DMS79 treated with DMSO at 0.1 percent for 48 hours (cell line): Measurements from ENCODE around the gene MYO1D.
"Not testable (repeated sequence)": the region's sequence is repeated elsewhere in the genome, so short reads cannot be mapped to it uniquely, and the experiment has no call there.

ENCODE experiments used
- DNase-seq: peaks from one replicate; lab custom pipeline; 2025; lab: John Stamatoyannopoulos, UW

Gene MYO1D

DNA sequence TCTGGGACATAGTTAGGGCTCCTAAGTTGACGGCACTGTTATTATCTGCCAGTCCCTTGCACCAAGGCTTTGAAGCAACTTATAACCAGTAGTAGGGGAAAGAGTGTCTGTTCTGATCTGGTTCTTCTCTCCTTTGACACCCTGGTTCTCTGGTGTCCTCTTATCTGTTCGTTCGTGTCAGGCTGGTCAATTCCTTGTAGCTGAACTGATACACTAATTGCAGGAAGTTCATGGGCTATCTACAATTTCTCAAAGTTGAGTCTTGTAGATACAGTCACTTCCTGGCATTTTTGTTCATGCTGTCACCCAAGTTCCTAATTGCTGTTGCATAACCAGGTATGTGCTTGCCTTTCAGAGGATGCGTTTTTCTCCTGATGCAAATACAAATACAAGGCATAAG is 17.3 kb upstream of the MYO1D start:
- no peak for DNase-seq

DNA sequence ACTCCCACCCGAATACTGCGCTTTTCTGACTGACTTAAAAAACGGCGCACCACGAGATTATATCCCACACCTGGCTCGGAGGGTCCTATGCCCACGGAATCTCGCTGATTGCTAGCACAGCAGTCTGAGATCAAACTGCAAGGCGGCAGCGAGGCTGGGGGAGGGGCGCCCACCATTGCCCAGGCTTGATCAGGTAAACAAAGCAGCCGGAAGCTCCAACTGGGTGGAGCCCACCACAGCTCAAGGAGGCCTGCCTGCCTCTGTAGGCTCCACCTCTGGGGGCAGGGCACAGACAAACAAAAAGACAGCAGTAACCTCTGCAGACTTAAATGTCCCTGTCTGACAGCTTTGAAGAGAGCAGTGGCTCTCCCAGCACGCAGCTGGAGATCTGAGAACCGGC is 10.5 kb upstream of the MYO1D start:
- DNase-seq, result not testable (repeated sequence)

DNA sequence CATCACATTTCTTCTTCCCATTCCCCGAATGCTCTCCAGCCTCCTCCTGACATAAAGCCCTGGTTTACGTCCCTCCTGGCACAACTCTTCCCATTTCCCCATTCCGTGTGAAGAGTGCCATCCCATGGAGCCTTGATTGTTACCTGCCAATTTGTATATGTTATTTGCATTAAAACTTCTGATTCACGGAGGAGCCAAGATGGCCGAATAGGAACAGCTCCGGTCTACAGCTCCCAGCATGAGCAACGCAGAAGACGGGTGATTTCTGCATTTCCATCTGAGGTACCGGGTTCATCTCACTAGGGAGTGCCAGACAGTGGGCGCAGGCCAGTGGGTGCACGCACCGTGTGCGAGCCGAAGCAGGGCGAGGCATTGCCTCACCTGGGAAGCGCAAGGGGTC is 10.0 kb upstream of the MYO1D start:
- DNase-seq, result not testable (repeated sequence)

DNA sequence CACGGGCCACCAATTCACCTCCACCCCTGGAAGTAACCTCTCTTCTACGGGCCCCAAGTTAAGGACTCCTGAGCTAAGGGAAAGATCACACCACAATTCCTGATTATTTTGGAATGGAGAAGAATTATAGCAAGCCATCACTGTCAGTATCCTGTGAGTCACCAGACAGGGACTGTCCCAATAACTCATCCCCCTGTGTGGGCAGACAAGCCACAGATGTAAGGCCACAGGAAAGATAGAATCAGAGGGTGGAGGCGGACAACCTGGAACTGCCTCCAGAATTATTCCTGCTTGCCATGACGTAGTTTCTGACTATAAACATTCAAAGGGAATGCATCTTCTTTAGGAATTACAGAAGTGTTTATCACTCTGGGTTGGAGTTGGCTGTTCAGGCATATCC is 5.8 kb upstream of the MYO1D start:
- no peak for DNase-seq

DNA sequence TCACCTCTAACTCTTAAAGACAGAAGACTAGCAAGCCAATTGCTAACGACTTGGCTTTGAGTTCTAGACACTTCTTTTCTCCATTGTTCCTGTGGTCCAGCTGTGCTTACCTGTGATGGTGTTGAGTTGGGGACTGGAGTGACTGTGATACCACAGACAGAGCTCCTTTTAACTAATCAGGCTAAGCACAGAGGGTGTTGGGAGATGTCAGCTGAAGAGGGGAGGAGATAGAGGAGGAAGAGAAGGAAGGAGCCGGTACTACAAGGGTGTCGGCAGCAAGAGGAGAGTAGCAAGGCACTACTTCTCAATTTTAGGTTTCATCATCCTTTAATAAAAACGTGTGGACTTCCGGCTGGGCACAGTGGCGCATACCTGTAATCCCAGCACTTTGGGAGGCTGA is 5.1 kb upstream of the MYO1D start:
- DNase-seq, result no peak

DNA sequence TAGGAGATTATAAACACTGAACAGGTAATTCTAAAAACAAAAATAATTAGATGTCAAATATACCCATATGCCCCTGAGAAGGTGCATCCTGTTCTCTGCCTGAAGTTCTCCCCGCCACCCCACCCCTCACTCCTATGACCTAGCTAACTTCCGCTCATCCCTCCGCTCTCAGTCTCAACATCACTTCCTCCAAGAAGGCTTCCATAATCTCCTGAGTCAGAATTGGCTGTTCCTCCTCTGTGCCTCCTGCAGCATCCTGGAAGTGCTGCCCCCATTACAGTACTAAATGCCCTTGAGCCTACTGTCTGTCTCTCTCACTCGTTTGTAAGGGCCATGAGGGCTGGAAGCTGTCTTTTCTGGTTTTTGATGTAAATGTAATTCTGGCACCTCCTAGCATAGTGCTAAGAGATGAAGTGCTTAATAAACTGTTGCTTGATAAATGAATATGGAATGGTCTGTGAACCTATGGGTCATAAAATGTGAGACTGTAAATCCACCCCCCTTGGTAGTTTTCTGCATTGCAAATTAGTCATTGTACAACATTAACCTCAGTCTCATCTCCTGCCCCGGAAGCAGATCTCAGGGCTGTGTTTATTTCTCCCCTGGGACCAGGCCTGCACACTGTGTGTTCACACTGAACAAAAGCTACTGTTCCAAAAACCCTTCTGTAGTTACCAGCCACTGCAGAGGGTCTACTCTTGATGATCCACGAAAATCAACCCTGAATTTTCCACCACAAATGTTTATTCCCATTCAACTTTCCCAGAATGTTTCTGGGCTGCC is 3.9 kb upstream of the MYO1D start:
- no peak for DNase-seq

DNA sequence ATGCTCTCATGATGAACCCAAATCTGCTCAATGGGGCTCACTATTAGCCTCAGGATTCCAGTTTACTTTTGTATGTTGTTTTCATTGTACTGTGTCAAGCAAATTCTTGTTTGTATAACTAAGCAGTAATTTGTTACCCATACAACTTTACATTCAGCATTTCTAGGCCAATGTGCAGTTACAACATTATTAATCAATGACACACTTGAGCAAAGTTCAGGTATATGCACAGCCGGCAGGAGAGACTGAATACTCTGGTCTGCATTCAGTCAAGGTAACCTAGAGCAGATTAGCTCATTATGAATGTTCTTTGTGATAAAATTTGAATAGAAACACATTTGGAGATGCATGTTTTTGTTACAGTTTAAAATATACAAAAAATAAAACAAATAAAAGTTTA is 2.2 kb upstream of the MYO1D start:
- no peak for DNase-seq

DNA sequence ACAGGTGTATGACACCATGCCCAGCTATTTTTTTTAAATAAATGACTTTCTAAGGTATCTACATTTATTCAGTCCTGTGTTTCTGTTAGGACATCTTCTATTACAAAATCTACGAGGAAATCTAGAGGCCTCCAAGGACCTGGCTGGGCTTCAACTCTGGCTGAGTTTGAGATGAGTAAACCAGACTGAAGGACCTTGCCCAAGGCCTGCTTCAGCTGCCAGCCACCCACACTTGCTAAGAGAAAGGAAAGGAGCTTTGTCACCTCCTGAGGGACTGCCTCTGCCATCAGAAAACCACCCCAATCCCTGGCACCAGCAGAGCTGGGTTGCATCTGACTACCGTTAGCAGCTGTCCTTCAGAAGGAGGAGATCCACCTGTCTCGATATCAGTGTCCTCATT is 1.3 kb upstream of the MYO1D start:
- DNase-seq, result no peak

DNA sequence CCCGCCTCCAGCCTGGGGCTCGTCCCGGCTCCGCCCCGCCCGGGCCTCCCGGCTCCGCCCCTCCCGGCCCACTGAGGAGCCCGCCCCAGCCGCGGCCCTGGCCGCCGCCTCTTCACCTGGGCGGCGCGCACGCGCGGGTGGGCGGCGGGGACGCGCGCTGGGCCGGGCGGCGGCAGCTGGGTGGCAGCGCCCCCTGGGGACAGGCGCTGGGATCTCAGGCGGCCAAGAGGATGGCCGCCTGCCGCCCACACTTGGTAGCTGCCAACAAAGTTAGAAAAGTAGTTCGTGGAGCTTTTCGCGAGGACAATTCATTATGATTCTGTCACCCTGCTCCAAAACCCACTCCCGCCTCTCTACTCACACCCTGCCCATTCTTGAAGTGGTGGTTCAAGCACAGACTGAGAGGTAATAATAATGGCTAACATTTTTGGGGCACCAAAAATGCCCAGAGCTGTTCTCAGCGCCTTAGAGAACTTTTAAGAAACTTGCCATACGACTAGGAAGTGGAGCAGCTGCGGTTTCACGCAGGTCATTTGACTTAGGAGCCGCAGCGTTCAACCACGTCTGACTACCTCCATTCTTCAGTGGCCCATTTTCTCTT is 340 bp upstream of the MYO1D start:
- DNase-seq, result peak; percentile 76

DNA sequence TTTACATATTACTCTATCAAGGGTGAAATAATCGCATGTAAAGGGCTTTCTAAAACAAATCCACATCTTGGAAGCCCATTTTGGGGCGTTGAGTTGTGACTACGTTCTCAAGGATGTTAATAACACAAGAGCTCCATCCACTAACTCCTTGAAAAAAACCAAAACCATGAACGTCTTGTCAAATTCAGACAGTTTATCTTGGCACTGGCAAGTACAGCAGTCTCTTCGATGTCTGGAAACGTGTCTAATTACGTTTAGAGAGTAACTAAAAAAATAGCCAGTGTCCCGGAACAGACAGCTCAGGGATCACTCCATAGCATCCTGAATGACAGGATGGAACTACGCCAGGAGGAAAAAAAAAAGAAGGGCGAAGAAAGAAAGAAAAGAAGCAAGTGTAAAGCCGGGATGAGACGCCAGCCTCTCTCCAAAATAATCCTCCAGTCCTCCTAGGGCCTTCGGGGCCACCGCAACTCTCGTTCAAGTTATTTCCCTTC is 954 bp downstream of the MYO1D start:
- DNase-seq, result peak; percentile 73

DNA sequence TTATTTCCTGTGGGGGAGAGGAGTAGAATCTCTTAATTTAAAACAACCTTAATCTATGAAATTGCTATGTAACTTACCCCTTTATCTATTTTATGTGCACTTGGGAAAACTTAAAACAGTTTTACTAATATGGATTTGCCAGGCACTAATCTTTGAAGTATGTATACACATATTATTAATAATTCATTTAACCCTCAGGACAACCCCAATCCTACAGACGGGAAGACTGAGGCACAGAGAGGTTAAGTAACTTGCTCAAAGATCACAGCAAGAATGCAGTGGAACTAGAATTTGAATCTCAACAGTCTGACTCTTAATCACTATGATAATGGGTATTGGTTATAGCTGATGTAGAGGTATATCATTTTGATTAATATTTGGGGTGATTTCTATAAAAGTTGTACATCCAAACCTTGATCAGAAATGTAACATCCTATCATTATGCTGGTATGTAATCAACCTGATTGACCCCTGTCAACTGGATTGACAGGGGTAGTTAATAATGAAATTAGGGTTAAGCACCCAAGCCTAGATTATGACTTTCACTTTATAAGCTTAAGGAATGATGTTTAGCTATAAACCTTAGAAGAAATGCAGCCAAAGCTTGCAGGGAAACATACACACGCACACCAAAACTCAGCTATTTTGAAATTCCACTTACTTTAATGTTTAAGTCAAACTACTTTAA is 1.6 kb downstream of the MYO1D start:
- DNase-seq, result no peak

DNA sequence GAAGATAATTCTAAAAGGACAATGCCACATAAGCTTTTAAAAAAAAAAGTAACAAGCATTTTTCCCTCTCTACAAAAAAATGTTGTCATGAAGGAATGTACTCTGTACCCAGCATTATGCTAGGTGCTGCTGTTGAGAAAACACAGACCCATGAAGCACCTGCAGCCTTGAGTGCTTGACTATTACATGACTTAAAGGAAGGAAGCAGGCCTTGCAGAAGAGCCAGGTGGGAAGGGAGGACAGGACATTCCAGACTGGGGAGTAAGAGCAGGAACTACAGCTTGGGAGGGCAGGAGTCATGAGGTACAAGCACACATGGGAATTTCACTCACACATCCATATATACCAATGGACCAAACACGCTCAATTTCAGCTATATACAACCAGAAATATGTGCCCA is 3.8 kb downstream of the MYO1D start:
- DNase-seq, result no peak

DNA sequence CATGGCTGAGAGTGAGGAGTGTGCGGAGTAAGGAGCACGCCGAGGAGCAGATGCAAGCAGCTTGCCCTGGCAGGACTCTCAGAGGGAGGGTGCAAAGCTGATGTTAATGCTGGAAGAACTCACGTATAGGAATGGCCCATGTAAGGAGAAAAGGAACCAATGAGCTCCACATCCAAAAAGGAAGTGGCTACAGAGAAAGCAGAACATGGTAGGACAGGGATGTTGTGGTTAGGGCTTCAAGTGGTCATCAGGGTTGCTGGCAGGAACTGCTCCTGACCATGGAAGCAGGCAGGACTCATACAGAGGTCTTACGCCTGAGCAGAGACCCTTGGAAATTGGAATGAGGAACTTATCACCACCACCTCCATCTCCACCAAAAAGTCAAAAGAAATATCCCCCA is 5.2 kb downstream of the MYO1D start:
- no peak for DNase-seq

DNA sequence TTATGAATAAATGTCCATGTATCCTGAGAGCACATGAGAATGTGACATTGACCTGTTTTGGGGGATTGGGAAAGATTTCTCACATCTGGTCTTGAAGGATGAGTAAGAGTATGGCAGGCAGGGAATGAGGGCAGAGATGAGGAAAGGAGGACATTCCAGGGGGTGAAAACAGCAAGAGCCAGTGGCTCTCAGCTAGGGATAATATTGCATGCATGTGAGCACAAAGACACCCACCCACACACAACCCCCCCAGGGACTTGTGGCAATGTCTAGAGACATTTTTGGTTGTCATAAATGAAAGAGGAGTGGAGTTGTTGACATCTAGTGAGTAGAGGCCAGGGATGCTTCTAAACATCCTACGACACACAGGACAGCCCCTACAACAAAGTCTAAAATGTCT is 6.0 kb downstream of the MYO1D start:
- DNase-seq, result no peak

DNA sequence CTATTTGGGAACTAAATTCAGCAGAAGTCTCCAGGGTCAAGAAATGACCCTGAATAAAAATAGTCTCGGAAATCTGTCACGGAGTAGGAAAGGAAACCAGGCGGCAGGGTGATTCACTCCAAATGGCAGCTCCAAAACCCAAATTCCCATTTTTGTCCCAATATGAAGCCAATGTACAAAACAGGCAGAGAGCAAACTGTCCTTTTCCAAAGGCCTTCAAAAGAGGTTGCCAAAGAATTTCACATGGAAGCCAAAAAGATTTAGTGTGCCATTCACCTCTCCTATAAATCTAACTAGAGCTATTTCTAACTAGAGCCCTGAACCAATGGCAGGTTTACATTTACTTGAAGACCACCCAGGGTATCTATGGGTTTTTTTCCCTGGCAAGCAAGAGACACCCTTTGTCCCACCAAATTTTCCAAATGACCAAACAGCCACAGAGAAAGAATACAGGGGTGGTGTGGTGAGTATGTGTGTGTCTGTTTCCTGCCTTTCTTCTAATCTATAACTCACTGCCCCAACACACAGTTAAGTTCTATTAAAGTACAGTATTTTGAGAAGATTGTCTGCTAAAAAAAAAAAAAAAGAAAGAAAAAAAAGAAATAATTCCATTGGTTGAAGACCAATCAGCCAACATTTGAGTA is 6.8 kb downstream of the MYO1D start:
- DNase-seq, result no peak

DNA sequence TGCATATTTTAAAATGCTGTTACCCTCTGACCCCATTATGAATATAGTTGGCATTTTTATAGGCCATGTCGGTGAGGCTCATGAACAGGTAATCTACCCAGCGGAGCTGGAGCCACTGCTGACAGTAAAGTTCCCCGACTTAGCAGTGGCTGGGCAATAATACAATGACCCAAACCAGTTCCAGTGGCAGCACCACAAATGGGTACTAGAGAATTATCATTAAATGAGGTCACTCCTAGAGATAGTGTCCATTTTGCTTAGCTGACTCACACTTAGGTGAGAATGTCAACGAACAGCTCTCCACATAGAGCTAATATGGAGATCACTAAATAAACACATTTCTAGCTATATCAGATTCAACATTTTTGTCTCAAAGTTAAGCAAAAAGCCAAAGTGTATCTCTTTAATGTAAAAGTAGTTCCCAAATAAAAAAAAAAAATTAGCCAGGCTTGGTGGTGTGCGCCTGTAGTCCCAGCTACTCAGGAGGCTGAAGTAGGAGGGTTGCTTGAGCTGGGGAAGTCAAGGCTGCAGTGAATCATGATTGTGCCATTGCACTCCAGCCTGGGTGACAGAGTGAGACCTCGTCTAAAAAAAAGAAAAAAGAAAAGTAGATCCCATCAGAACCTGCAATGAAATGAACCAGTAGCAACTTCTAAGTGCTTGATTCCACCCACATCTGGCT is 7.4 kb downstream of the MYO1D start:
- no peak for DNase-seq

DNA sequence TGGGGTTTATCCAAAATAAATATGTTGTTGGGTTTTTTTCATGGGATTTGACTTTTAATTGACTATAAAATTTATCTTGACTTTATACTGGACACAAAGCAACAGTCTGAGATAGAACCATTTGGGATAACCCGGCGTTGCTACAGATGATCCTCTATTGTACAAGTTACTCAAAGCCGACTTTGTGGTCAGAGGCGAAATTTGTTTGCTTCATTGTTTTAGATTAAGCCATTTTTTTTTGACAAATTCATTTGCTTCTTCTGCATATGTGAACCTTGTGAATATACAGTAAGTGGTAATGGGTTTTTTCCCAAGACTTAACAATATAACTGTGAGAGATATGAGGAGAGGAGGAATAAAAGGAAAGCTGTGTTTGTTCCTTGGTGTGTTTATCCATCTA is 11.8 kb downstream of the MYO1D start:
- DNase-seq, result no peak

DNA sequence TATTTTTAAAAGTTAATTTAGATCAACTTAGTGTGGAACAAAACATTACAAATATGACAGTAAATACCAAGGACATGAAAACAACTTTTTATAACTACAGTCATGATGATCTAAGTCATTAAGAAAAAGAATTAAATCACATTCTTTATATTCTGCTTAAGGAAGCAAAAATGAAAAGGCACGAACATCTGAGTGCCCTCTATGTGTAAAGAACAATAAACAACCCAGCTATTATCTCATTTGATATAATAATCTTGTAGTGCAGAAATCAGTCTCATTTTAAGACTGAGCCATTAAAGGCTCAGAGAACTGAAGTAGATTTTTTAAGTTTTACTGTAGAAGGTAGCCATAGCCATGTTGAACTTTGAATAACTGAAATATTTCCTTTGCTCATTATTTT is 13.4 kb downstream of the MYO1D start:
- no peak for DNase-seq

DNA sequence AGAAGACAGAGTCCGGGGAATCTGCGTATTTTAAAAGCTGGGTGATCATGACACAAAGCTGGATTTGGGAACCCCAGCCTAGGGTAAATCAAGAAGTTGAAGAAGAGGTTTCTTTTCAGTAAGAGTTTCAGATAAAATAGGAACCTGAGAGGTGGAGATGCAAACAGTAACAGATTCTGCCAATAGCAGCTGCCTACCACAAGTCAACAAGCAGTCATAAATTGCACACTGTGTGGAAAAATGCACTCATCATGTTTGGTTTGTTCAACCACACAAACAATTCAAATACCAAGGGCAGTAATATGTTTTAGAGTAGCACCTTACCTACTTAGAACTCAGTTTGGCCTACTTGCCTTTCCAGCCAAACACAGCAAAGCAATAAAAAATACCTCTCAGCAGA is 14.0 kb downstream of the MYO1D start:
- peak; percentile 33 for DNase-seq

DNA sequence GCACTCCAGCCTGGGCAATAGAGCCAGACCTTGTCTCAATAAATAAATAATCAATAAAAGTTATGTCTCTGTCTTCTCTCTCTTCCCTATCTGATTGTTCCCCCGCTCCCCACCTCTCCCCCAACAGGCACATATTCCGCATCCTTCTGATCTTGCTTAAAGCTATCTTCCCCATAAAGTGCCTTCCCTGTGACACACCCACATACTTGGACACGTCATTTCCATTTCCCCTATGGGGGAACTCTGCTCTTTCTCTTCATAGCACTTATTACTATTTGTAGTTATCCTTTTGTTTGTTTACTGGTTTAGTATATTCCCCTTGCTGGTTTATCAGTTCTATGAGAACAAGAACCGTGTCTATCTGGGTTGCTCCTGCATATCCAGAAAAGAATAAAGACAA is 14.9 kb downstream of the MYO1D start:
- no peak for DNase-seq

DNA sequence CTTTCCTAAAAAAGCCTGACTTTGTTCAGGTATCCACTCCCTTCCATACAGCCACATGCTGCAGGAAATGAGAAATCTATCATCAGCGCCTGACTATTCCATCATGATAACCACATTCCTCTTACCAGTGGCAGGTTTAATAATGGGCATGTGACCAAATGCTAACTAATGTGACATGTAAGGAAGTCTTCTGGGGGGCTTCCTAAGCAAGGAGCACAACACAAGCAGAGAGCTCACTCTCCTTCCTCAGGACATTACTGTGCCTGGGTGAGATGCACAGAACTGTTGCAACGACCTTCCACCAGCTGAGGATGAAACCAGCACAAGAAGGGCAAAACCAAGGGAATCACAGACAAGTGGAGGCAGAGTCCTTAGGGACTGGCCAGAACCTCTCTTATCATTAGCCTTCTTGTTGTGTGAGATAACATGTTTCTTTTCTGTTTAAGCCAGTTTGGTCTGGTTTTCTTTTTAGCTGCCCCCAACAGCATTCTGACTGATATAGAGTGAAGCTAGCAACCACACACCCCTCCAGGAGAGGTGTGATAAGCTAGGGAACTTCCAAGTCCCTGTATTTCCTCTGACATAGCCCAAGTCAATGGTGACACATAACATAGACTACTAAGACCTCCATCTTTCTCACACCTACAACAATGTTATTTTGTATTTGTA is 16.9 kb downstream of the MYO1D start:
- no peak for DNase-seq

DNA sequence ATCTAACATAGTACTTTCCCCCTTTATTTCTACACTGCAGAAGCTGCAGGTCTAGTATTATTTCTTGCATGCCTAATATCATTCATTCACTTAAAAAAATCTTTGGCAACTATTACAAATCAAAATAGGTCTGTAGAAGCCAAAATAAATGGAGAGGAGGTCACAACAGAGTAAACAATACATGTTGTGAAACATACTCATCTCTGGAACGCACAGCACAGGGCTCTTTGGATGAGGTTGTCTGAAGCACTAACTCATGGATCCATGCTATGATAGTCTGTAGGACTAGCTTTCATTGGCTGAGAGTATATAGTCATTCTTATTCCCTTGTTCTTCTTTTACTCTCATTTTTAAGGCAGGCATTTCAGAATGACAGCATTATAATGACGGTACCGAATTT is 21.3 kb downstream of the MYO1D start:
- DNase-seq, result no peak
